ENCODE measurements around the gene PRRG1. TPM values are rescaled to one million over a fixed set of nuclear protein-coding genes. Genes with fewer than 3 reads are reported as not detected.
"Not testable (repeated sequence)": the region's sequence is repeated elsewhere in the genome, so short reads cannot be mapped to it uniquely, and the experiment has no call there.

The PRRG1 gene
- total and polyA plus RNA-seq, 12 donors, result 3.0 to 15.9 (median 10.7) TPM

- Histone ChIP-seq H3K4me3 (no peak overlapping the region), H3K27me3 (peaks cover 0 to 11% (median 0%) of the 10 kb centered on the region in 7 donors), H3K36me3 (no peaks in the 10 kb centered on the region), H3K9me3 (no peaks in the 10 kb centered on the region), H3K4me1 (no peaks in the 10 kb centered on the region), H3K27ac (no peak overlapping the region)
- 94 to 96% methylated on average over 6 of the region's 6 CpGs for WGBS, 2 donors
- no peak for ATAC-seq
- intact Hi-C loops (cut with DNase I), result no loop called here
- TF ChIP-seq CTCF (IDR thresholded peaks at IDR 0.05), result no peak
- DNase-seq, result no peak
Observed at GRCh38 chrX:37472836-37473235, 123.7 kb downstream of the PRRG1 start.

- no peak for TF ChIP-seq CTCF (IDR thresholded peaks at IDR 0.05)
- Histone ChIP-seq H3K27me3 (peaks cover 0 to 14% (median 0%) of the 10 kb centered on the region in 7 donors), H3K27ac (no peak overlapping the region), H3K4me3 (no peak overlapping the region), H3K36me3 (no peaks in the 10 kb centered on the region), H3K9me3 (no peaks in the 10 kb centered on the region), H3K4me1 (no peaks in the 10 kb centered on the region)
- ATAC-seq, result no peak
- intact Hi-C loops (cut with DNase I), result no loop called here
- 81 to 83% methylated on average over 5 of the region's 5 CpGs for WGBS, 2 donors
- no peak for DNase-seq
Observed at GRCh38 chrX:37474478-37474877, 125.3 kb downstream of the PRRG1 start.

- Histone ChIP-seq H3K9me3 (no peaks in the 10 kb centered on the region), H3K4me3 (no peak overlapping the region), H3K4me1 (no peaks in the 10 kb centered on the region), H3K27ac (no peak overlapping the region), H3K27me3 (peaks cover 0 to 23% (median 0%) of the 10 kb centered on the region in 7 donors), H3K36me3 (no peaks in the 10 kb centered on the region)
- WGBS, 2 donors, result 90 to 96% methylated on average over 3 of the region's 3 CpGs
- DNase-seq (no peak), ATAC-seq (no peak)
- intact Hi-C loops (cut with DNase I), result no loop called here
- TF ChIP-seq CTCF (IDR thresholded peaks at IDR 0.05), result no peak
Observed at GRCh38 chrX:37476571-37477170, 127.5 kb downstream of the PRRG1 start.

GRCh38 chrX:37484335-37484734, 135.2 kb downstream of the PRRG1 start:
- intact Hi-C loops (cut with DNase I); H3K9me3 ChIP-seq; H3K4me3 ChIP-seq; H3K27ac ChIP-seq; ATAC-seq; H3K27me3 ChIP-seq; H3K4me1 ChIP-seq; DNase-seq; H3K36me3 ChIP-seq: not testable (repeated sequence)
- WGBS, 2 donors, result 76 to 87% methylated on average over 4 of the region's 4 CpGs

GRCh38 chrX:37485429-37485828, 136.3 kb downstream of the PRRG1 start:
- intact Hi-C loops (cut with DNase I), result no loop called here
- no peak for ATAC-seq
- no peaks in the 10 kb centered on the region for H3K36me3 ChIP-seq
- no peak overlapping the region for H3K4me3 ChIP-seq
- no peaks in the 10 kb centered on the region for H3K27me3 ChIP-seq
- no peak for TF ChIP-seq CTCF (IDR thresholded peaks at IDR 0.05)
- WGBS, 2 donors, result 86 to 90% methylated on average over 2 of the region's 2 CpGs
- H3K9me3 ChIP-seq, result no peaks in the 10 kb centered on the region
- no peaks in the 10 kb centered on the region for H3K4me1 ChIP-seq
- H3K27ac ChIP-seq, result no peak overlapping the region
- no peak for DNase-seq

Data from heart right ventricle (tissue), 16 donors.